GM18909 (cell line): ENCODE data around the gene ZBTB20.
A peak's percentile ranks its signal among the peaks of the same experiment; 100 is the strongest.

Experiments used
- ATAC-seq: cut with Tn5 transposase; IDR thresholded peaks from one replicate; pipeline ENCODE4 v1.9.1; 2021; ENCODE audit warnings: mild to moderate bottlenecking; ENCODE audit not compliant: unreplicated experiment, poor library complexity

The ZBTB20 gene

GRCh38 chr3:114333923-114334240 is 813.2 kb downstream of the ZBTB20 start:
- ATAC-seq: no peak

- no peak for ATAC-seq
Observed at GRCh38 chr3:114333180-114333922, 813.7 kb downstream of the ZBTB20 start.

GRCh38 chr3:114332342-114333179 is 814.5 kb downstream of the ZBTB20 start:
- ATAC-seq: peak; percentile 58

- no peak for ATAC-seq
Observed at GRCh38 chr3:114331710-114332109, 815.4 kb downstream of the ZBTB20 start.

GRCh38 chr3:114331007-114331406 is 816.1 kb downstream of the ZBTB20 start:
- ATAC-seq: no peak

GRCh38 chr3:114329823-114330222 is 817.3 kb downstream of the ZBTB20 start:
- ATAC-seq: no peak

- no peak for ATAC-seq
Observed at GRCh38 chr3:114328345-114328744, 818.7 kb downstream of the ZBTB20 start.

- ATAC-seq: peak; percentile 33
Observed at GRCh38 chr3:114327665-114328064, 819.4 kb downstream of the ZBTB20 start.

- peak; percentile 69 for ATAC-seq
Observed at GRCh38 chr3:114323546-114324254, 823.4 kb downstream of the ZBTB20 start.

GRCh38 chr3:114320246-114320645 is 826.8 kb downstream of the ZBTB20 start:
- ATAC-seq: no peak

- no peak for ATAC-seq
Observed at GRCh38 chr3:114319453-114319852, 827.6 kb downstream of the ZBTB20 start.

- no peak for ATAC-seq
Observed at GRCh38 chr3:114318295-114318694, 828.8 kb downstream of the ZBTB20 start.

GRCh38 chr3:114314282-114314681 is 832.8 kb downstream of the ZBTB20 start:
- no peak for ATAC-seq

GRCh38 chr3:114313426-114313825 is 833.7 kb downstream of the ZBTB20 start:
- ATAC-seq: no peak

GRCh38 chr3:114310695-114311094 is 836.4 kb downstream of the ZBTB20 start:
- ATAC-seq: no peak

- peak; percentile 67 for ATAC-seq
Observed at GRCh38 chr3:114308830-114309229, 838.3 kb downstream of the ZBTB20 start.

GRCh38 chr3:114308377-114308776 is 838.7 kb downstream of the ZBTB20 start:
- peak; percentile 15 for ATAC-seq

- no peak for ATAC-seq
Observed at GRCh38 chr3:114307832-114308231, 839.3 kb downstream of the ZBTB20 start.

- peak; percentile 56 for ATAC-seq
Observed at GRCh38 chr3:114307222-114307830, 839.8 kb downstream of the ZBTB20 start.

GRCh38 chr3:114299941-114300624 is 847.0 kb downstream of the ZBTB20 start:
- ATAC-seq: no peak
